ENCODE results near the gene PGM2L1. TPM values are rescaled to one million over a fixed set of nuclear protein-coding genes. Genes with fewer than 3 reads are reported as not detected.
"Not testable (repeated sequence)": the region's sequence is repeated elsewhere in the genome, so short reads cannot be mapped to it uniquely, and the experiment has no call there.

The PGM2L1 gene
- total RNA-seq, 1 experiment from 2014 or later, result 0.75 TPM

DNA sequence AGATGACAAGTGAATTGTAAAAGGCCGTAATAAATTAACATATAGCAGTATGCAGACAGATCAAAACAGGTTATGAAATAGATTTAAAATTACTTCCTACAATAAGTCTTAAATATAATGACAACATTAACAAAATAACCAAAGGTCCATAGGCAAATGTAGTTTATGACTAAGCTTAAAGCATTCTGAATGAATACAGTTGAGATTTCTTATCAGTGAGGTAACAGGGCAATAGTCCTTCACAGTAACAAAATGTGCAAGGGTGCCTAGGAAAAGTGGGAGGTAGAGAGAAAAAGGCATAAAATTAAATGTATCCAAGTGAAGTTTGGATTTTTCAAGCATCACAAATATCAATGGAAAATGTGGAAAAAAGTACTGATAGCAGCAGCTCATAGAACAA lies 65.9 kb downstream of the PGM2L1 start:
- Mint-ChIP-seq H3K9me3 (ENCODE audit: unreplicated experiment) (no peaks in the 10 kb centered on the region), H3K27ac (ENCODE audit: low read depth, unreplicated experiment) (no peak overlapping the region), H3K27me3 (ENCODE audit: insufficient read depth, unreplicated experiment) (no peaks in the 10 kb centered on the region), H3K36me3 (ENCODE audit: insufficient read depth, unreplicated experiment) (no peaks in the 10 kb centered on the region), H3K4me3 (ENCODE audit: unreplicated experiment) (no peak overlapping the region), H3K4me1 (ENCODE audit: insufficient read depth, unreplicated experiment) (peaks cover 5% of the 10 kb centered on the region)
- intact Hi-C loops (cut with micrococcal nuclease), result no loop called here
- CTCF ChIA-PET, result no interaction called here
- POLR2A ChIA-PET, result no interaction called here
- DNase-seq (ENCODE audit: unreplicated experiment), result no peak
- no TSS peak for BruUV-seq (replicated peaks)
- TF ChIP-seq CTCF (IDR thresholded peaks at IDR 0.05; ENCODE audit: unreplicated experiment), result no peak

DNA sequence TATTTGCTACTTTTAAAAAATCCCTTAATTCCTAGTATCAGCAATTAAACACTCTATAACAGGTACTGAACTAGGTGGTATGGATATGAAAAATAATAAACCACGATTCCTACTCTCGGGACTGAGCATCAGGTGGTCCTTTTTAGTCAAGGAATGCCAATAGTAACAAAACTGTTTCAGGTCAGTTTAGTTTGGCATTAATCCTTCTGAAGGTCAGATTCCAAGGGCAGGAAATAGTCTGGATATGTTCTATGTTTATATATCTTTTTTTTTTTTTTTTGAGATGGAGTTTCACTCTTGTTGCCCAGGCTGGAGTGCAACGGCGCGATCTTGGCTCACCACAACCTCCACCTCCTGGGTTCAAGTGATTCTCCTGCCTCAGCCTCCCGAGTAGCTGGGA lies 67.2 kb downstream of the PGM2L1 start:
- H3K9me3 Mint-ChIP-seq (ENCODE audit: unreplicated experiment); H3K27me3 Mint-ChIP-seq (ENCODE audit: insufficient read depth, unreplicated experiment); H3K4me3 Mint-ChIP-seq (ENCODE audit: unreplicated experiment); BruUV-seq (replicated peaks); DNase-seq (ENCODE audit: unreplicated experiment); intact Hi-C loops (cut with micrococcal nuclease); H3K27ac Mint-ChIP-seq (ENCODE audit: low read depth, unreplicated experiment); H3K36me3 Mint-ChIP-seq (ENCODE audit: insufficient read depth, unreplicated experiment); POLR2A ChIA-PET; CTCF ChIA-PET; H3K4me1 Mint-ChIP-seq (ENCODE audit: insufficient read depth, unreplicated experiment): not testable (repeated sequence)

DNA sequence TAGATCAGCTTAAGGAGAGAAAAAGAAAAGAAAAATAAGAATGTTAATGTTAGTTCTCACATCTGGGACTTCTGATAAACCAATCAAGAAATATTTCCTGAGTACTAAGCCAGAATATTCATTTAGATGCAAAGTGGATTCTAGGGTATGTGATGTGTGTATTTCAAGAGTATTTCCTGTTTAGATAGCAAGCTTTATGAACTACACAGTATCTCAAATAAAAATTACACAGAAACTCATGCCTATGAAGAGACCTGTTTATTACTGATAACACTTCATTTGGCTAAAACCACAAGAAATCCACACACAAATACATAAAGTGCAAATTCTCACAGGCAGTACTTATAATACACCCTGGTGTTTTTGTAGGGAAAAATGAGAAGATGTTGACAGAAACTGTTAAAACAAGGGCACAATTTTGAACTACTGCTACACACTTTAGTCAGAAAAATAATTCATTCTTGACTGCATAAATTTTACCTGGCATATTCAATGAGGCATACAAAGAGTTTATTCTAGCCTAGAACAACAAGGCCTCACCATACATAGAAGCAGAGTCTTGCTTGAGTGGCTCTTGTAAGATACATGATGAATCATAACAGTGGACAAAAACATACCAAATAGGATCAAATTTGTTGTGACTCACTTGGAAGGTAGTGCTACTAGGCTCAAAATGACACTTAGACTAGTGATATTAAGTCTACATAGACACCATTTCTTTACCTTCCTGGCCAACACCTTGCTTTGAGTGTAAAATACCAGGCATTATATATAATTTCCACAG lies 68.0 kb downstream of the PGM2L1 start:
- Mint-ChIP-seq H3K4me3 (ENCODE audit: unreplicated experiment) (no peak overlapping the region), H3K27me3 (ENCODE audit: insufficient read depth, unreplicated experiment) (no peaks in the 10 kb centered on the region), H3K36me3 (ENCODE audit: insufficient read depth, unreplicated experiment) (no peaks in the 10 kb centered on the region), H3K27ac (ENCODE audit: low read depth, unreplicated experiment) (peak overlapping the region; percentile 35), H3K4me1 (ENCODE audit: insufficient read depth, unreplicated experiment) (peaks cover 5% of the 10 kb centered on the region), H3K9me3 (ENCODE audit: unreplicated experiment) (no peaks in the 10 kb centered on the region)
- no peak for TF ChIP-seq CTCF (IDR thresholded peaks at IDR 0.05; ENCODE audit: unreplicated experiment)
- CTCF ChIA-PET, result interaction anchor here (0.6 to 0.7 kb wide), 2 partner anchors 9 to 56 kb away, joined by 3 to 5 read pairs; no protein-coding TSS in a partner anchor
- intact Hi-C loops (cut with micrococcal nuclease), result no loop called here
- POLR2A ChIA-PET, result interaction anchor here (0.6 kb wide), 1 partner anchor 38 kb away, joined by 3 read pairs; no protein-coding TSS in a partner anchor
- BruUV-seq (replicated peaks), result no TSS peak
- peak; percentile 44 for DNase-seq (ENCODE audit: unreplicated experiment)

- no TSS peak for BruUV-seq (replicated peaks)
- H3K4me1 Mint-ChIP-seq (ENCODE audit: insufficient read depth, unreplicated experiment), result peaks cover 8% of the 10 kb centered on the region
- no peaks in the 10 kb centered on the region for H3K9me3 Mint-ChIP-seq (ENCODE audit: unreplicated experiment)
- no peaks in the 10 kb centered on the region for H3K27me3 Mint-ChIP-seq (ENCODE audit: insufficient read depth, unreplicated experiment)
- H3K4me3 Mint-ChIP-seq (ENCODE audit: unreplicated experiment), result no peak overlapping the region
- ChIA-PET POLR2A (no interaction called here), CTCF (no interaction called here)
- TF ChIP-seq CTCF (IDR thresholded peaks at IDR 0.05; ENCODE audit: unreplicated experiment), result no peak
- H3K36me3 Mint-ChIP-seq (ENCODE audit: insufficient read depth, unreplicated experiment), result no peaks in the 10 kb centered on the region
- no peak overlapping the region for H3K27ac Mint-ChIP-seq (ENCODE audit: low read depth, unreplicated experiment)
- no peak for DNase-seq (ENCODE audit: unreplicated experiment)
- intact Hi-C loops (cut with micrococcal nuclease), result no loop called here
These were observed 71.2 kb downstream of the PGM2L1 start for GRCh38 chr11:74327076-74327475.

Data from MCF 10A (cell line).